HG03175 (cell line): ENCODE results near the gene FBRS.
"Not testable (repeated sequence)": the region's sequence is repeated elsewhere in the genome, so short reads cannot be mapped to it uniquely, and the experiment has no call there.

Experiments
- ATAC-seq: cut with Tn5 transposase; IDR thresholded peaks from one replicate; pipeline ENCODE4 v1.9.1; 2021; ENCODE audit warnings: mild to moderate bottlenecking, moderate library complexity; ENCODE audit not compliant: unreplicated experiment

FBRS gene

DNA sequence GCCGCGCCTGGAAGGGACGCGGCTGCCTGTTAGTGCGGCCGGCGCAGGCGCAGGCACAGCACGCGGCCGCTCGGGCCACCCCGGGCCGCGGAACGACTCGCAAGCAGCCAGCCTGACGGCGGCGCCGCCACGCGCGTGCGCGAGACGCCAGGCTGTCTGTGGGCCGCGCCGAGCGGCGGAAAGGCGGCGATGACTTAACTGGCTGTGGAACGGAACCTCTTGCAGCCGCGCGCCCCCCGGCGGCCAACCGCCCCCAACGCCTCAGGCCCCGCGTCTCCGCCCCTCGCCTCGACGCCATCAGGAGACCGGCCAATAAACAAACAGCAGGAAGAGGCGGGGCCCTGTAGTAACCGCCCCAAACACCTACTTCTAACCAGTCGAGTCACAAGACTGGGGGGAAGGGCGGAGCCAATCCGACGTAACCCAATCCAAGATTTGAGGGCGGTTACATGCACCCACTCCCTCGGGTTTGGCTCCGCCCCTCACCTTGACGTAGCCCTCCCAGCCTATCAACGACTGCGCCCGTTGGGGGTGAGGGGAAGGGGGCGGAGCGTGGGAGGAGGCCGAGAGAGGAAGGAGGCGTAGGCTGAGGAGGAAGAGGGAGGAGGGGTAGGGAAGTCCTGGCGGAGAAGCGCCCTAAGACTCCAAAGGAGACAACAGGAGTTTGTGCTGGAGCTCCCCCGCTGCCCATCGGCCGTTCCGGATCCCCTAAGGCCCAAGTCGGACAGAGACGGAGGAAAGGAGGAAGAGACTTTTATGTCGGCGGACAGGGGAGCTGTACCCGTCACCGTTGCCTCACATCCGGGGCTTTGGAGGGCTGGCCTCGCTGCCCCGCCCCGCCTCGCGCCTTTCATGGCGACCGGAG lies at the start of gene FBRS:
Gene FBRS, plus strand, starts transcription at position 566 of the 865 bp plus-strand sequence. CDS start 1,088 bp downstream, outside the sequence.
- ATAC-seq, result peak; percentile 72

DNA sequence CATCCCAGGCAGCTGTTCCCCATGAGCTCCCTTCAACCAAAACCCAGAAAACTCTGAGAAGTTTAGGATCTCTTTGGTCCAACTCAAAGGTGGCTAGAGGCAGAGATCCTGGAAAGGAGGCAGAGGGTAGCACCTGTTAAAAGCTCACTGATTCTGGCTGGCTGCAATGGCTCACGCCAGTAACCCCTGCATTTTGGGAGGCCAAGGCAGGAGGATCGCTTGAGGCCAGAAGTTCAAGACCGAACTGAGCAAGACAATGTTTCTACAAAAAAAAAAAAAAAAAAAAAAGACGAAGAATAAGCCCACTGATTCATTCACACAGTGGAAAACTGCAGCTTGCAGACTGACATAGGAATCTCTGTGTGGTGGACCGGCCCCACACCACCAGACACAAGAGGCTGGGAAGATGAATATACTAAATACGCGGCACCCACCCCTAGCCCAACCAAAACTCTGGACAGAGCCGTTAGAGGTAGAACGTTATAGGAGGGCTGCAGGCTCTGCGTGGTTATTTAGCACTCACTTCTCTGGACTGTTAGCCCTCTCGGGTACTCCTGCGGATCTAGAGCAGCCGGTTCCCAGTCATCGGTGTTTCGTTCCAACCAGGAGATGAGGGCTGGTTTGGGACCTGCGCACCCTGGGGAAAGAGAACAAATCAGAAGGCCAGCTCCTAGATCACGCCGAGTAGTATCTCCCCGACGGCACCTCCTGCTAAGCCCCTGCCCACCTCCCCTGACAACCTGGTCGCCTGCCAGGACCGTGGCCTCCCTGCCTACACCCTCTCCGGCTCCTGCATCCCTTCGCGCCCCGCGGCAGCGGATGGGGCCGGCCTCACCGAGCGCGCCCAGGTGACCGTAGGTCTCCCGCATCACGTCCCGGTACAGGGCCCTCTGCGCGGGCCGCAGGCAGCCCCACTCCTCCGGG lies 49.0 kb upstream of the FBRS start:
- ATAC-seq, result peak; percentile 19

DNA sequence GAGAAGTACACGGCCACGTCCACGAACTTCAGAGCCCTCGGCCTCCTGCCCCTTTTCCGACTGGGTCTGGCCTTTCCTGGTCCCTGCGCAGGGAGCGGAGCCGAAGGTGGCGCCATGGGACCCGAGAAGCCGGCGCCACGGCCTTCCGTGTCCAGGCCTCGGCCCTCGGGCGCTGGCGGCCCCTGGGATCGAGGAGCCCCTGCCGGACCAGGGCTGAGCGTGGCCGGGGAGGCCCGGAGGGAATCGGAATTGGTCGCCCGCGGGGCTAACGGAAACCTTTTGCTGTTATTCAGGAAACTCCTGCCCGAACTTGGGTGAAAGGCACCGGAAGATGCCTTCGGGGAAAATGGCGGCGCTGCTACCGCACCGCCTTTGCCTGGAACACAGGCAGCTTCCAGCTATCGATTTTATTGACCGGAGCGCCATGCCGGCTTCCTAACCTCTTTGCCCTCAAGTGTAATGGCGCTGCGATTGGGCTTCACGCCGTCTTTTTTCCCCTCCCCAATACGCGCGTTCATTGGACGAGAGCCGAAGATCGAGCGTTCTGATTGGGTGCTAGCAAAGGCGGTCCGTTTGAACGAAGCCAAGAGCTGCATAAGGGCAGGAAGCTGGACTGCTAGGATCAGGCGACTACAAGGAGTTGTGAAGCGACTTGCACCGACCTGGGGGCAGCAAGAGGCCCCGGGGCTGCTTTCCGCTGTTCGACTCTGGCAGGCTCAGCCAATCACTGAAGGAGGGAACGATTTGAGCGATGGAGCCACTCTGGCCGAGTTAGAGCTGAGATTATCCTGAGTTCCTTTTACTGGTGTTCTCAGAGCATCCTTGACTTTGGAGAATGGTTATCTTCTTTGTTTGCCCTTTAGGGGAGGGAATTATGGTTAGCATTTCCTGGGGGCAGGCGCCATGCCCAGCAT lies 48.0 kb upstream of the FBRS start, which contains the start of gene ZNF689:
Gene ZNF689, minus strand, starts transcription at position 464 of the 914 bp plus-strand sequence. Its CDS starts 348 bp downstream, at position 116.
- ATAC-seq, result peak; percentile 88

DNA sequence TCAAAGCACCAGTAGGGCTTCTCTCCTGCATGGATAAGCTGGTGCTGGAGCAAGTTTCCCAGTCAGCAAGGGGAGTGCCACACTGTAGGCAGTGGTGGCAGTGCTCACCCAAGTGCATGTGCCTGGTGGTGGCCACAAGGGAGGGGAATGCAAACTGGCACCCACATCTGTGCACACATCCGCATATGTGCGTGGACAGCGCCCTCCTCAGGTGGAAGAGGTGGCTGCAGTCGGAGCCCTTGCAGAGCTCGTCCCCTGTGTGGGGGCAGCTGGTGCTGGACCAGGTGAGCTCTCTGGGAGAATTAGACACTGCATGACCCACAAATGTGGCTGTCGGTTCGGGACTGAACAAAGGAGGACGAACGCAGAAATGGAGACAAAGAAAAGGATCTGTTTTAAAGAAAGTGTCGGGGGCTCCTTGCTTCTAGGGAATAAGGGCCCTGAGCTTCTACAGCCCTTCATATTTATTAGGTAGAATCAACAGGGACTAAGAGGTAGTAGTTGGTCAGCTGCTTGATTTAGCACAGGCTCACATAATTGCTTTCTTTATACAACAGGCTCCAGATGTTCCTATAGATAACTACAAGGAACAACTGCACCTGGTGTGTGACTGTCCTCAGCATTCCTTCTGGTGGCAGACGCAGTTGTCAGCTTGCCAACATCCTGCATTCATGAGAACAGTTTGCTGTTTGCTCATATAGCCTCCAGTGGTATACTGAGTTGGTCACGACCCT lies 42.7 kb upstream of the FBRS start:
- no peak for ATAC-seq

DNA sequence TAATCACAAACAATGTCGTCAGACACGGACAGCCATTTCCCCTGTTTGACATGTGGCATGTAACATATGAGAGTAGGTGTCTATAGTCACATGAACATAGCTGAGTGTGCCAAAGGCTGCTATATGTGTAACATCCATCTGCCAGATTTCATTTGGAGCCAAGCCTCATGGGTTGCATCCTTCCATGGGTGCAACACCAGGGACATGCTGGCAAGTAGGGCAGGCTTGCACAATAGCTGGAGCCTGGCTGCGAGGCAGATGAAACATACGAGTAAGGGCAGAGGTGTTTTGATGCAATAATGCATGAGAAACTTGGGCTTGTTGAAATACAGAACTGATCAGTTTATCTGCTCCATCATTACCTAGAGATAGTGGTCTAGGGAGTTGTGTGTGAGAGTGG lies 39.0 kb upstream of the FBRS start:
- ATAC-seq, result no peak

DNA sequence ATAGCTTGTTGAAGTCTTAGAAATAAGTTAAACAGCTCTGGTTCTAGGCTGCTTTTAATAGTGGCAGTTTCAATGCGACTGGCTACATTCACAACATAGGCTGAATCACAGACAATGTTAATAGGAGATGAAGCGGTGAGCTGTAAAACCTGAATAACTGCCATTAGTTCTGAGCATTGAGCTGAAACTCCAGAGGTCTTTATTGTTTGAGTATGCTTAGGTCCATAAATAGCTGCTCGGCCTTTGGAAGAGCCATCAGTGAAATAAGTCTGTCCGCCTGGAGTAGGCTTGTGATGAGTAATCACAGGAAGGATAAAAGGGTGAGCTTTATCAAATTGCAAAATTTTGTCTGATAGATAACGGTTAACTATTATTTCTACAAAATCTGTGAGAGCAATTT lies 38.6 kb upstream of the FBRS start:
- no peak for ATAC-seq

DNA sequence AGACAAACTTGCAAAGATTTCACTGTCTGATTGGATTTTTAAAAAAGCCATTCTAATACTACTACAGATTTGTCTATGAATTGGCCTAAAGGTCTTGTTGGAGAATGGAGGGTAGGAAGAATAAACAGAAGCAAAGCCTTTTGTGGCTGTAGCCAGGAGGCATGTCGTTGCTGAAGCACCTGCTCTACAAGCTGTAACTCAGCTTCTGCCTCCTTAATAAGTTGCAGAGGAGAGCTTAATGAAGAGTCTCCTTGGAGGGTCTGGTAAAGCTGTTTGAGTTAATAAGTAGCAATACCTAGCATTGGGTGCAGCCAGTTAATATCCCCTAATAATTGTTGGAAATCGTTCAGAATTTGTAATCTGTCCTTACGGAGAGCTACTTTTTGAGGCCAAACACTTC lies 38.1 kb upstream of the FBRS start:
- no peak for ATAC-seq

DNA sequence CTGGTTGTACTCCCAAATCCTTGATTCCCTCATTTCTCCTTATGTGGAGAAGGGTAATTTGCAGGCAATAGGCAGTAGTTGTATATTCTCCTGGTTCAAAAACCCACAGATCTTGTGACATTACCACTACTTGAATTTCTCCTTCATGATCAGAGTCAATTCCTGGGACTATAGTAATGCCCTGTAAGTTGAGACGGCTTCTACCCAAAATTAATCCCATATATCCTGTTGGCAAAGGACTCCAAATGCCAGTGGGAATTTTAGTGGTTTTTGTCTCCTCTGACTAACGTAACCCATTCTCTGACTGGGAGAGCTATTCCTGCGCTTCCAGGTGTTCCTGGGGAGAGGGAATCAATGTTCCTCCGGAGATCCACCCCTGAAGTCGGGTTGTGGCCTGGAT lies 36.5 kb upstream of the FBRS start:
- no peak for ATAC-seq

DNA sequence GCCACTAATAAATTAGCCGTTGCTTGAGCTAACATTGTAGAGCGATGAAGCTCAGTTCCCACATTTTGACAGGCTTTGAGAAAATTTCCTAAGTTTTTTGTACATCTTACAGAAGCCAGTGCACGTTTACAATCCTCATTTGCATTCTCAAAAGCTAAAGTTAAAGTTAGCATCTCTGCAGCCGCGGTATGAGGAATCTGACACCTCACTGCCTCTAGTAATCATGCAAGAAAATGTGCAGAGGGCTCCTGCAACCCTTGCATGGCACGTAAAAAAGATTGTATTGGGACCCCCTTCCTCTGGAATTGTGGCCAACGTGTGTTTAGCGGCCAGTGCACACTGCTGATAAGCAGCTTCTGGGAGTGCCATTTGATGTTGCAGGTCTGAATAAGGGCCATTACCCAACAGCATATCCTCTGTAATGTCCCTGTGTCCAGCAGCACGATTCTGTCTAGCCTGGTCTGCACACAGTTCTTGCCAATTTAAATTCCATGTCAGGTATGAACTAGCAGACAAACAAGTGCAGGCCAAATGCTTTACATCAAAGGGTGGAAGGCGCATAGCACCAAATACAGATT lies 35.7 kb upstream of the FBRS start:
- ATAC-seq, result no peak

DNA sequence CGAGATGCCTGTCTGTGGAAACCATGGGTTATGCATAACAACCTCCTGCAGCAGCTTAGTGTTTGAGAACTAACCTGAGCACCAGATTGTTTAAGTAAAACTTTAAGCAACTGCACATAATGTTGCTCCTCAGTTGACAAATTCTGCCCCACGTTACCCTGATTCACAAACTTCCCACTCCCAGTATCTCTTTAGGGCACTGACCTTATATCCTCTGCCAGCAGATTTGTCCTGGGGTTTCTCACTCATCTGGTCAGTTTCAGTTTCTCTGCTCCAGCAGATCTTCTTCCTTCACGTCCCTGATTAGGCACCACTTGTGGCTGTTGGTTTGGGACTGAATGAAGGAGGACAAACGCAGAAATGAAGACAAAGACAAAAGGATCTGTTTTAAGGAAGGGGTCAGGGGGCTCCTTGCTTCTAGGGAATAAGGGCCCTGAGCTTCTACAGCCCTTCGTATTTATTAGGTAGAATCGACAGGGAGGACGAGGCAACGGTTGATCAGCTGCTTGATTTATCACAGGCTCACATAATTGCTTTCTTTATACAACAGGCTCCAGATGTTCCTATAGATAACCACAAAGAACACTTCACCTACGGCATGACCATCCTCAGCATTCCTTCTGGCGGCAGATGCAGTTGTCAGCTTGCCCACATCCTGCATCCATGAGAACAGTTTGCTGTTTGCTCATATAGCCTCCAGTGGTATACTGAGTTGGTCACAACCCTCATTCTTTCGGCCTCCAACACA lies 34.5 kb upstream of the FBRS start:
- ATAC-seq, result no peak

DNA sequence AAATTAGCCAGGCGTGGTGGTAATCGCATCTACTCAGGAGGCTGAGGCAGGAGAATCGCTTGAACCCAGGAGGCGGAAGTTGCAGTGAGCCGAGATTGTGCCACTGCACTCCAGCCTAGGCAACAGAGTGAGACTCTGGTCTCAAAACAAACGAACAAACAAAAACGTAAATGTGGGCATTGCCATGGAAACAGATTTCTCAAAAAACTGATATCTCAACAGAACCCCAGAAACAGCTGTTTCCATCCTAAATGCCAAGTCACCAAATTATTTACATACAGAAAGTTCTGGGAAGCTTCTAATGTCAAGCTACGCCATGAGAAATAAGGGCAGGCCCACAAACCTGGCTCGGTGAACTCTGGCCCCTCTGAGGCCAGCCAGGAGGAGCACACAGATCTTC lies 32.0 kb upstream of the FBRS start:
- ATAC-seq, result no peak

DNA sequence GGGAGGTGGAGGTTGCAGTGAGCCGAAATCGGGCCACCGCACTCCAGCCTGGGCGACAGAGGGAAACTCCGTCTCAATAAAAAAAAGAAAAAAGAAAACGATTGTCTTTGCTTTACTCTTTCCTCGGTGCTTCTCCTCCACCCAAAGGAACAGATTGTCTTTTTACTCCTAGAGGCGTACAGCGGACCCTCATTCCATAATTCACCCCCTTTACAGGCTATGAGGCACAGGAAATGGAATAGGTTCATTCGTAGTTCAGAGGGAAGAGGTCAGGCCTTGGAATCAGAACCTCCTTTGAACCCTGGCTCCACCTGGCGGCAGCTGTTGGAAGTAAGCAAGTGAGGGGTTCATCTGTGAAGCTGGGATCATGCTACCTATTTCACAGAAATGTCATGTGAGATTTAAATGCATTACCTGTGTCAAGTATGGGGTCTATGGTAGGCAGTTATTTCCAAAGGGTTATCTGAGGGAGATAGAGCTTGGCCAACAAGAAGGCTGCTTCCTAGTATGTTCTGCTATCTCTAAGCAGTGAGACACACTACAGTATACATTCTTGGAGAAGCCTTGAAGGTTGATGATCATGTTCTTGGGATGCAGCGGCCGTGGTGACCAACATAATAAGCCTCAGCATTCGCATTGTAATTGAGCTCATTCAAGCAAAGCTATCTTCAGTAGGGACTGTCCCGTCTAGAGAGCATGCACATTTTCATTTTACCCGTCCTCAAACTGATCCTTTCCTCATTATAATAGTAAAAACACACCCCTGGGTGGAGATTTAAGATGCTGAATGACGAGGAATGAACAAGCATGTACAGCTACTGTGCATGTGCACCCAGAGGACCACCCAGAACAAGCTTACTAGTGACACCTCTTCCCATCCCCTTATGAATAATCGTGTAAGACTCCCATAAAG lies 29.3 kb upstream of the FBRS start:
- ATAC-seq, result no peak

DNA sequence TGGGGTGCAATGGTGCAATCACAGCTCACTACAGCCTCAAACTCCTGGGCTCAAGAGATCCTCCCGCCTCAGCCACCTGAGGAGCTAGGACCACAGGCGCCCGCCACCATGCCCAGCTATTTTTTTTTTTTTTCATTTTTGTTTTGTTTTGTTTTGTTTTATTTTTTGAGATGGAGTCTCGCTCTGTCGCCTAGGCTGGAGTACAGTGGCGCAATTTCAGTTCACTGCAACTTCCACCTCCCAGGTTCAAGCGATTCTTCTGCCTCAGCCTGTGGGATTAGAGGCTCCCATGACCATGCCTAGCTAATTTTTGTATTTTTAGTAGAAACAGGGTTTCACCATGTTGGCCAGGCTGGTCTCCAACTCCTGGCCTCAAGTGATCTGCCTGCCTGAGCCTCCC lies 25.8 kb upstream of the FBRS start:
- not testable (repeated sequence) for ATAC-seq

DNA sequence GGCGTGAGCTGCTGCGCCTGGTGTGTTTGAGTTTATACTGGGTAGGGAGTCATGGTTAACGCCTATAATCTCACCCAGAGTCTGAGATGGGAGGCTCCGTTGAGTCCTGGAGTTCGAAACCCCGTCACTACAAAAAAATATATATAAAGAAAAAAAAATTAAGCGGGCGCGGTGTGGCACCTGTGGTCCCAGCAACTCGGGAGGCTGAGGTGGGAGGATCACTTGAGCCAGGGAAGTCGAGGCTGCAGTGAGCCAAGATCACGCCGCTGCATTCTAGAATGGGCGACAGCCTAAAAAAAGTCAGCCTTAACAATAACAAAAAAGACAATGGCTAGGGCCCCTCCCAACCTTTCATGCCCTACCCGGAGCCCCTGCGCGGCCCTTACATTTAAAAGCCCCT lies 24.7 kb upstream of the FBRS start:
- no peak for ATAC-seq

DNA sequence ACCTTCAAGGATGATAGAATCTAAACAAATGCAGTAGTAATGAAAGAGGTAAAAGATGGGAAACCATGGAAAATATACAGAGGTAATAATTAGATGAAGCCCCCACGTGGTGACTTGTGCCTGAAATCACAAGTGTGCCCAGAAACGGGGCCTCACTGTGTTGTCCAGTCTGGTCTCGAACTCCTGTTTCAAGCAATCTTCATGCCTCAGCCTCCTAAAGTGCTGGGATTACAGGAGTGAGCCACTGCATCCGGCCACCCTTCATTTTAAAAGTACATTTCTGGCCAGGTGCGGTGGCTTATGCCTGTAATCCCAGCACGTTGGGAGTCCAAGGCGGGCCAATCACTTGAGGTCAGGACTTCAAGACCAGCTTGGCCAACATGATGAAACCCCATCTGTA lies 21.6 kb upstream of the FBRS start:
- no peak for ATAC-seq

DNA sequence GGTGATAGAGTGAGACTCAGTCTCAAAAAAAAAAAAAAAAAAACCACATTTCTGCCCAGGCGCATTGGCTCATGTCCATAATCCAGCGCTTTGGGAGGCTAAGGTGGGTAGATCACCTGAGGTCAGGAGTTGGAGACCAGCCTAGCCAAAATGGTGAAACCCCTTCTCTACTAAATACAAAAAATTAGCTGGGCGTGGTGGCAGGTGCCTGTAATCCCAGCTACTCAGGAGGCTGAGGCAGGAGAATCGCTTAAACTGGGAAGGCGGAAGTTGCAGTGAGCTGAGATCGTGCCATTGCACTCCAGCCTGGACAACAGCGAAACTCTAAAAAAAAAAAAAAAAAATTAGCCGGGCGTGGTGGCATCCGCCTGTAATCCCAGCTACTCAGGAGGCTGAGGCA lies 21.1 kb upstream of the FBRS start:
- not testable (repeated sequence) for ATAC-seq

DNA sequence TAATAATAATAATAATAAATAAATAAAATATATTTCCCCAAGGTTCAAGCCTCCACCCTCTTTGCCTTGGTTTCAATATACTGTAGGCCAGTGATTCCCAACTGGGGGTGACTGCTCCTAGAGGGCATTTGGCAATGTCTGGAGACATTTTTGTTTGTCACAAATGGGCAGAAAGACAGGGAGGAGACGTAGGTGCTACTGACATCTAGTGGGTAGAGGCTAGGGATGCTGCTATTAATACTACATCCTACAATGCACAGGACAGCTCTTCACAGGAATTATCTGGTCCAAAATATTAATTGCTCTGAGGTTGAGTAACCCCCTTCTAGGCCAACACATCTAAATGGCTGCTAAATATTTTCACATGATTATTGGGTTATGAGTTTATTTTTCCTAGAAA lies 20.3 kb upstream of the FBRS start:
- no peak for ATAC-seq
